Measurements from ENCODE around the gene CCDC92.

CCDC92 gene

GRCh38 chr12:123886258-123886657, 86.4 kb downstream of the CCDC92 start:
- no peak for DNase-seq
